ENCODE measurements around the gene MCOLN1. TPM values are rescaled to one million over a fixed set of nuclear protein-coding genes. Genes with fewer than 3 reads are reported as not detected.

MCOLN1 gene
- total and polyA plus RNA-seq, 2 of the 4 experiments (the other 2 are of a cell fraction): 3.4 to 19.6 TPM

DNA sequence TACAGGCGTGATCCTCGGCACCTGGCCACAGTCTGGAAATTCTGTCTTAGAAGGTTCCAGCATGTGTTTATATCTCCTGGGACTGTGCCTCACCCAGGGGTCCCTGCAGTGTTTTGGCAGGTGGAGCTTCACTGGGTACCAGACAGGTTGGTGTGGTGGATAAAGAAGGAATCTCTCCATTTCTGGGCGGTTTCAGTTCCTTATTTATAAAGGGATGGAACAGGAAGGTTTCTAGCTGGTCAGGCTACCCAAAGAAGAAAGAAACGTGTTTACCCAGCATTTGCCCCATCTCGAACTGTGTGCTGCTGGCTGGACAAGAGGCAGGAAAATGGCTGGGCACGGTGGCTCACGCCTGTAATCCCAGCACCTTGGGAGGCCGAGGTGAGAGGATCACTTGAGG, 22.9 kb downstream of the MCOLN1 start:
- no peak overlapping the region for H3K23ac ChIP-seq (ENCODE audit: low read depth, low read length)
- H3K9me1 ChIP-seq (ENCODE audit: insufficient read depth, low read length): no peaks in the 10 kb centered on the region
- no peak overlapping the region for H2AK9ac ChIP-seq (replicated peaks; ENCODE audit: low read depth, low read length, poor library complexity)
- H3K18ac ChIP-seq (ENCODE audit: low read depth, low read length): no peak overlapping the region
- H2BK20ac ChIP-seq (ENCODE audit: low read depth, low read length): no peak overlapping the region
- BruUV-seq (replicated peaks): no TSS peak
- H3K4me1 ChIP-seq (ENCODE audit: control insufficient read depth, insufficient read depth, low read length): no peaks in the 10 kb centered on the region
- no peak overlapping the region for H3K4me3 ChIP-seq (ENCODE audit: insufficient read depth, low read depth, low read length)
- 0 out of 4 replicates have a peak, but pooled peaks cover 0 to 3% of the 10 kb centered on the region in 2 experiments for H3K79me1 ChIP-seq (ENCODE audit: low read depth in 1 of 2, low read length in 2 of 2)
- H3K9me3 ChIP-seq (ENCODE audit: control insufficient read depth, insufficient read depth, low read length): no peaks in the 10 kb centered on the region
- H3K27me3 ChIP-seq (ENCODE audit: control insufficient read depth, insufficient read depth, low read length): no peaks in the 10 kb centered on the region
- no peak overlapping the region for H3K4ac ChIP-seq (ENCODE audit: low read depth, low read length)
- H4K20me1 ChIP-seq (ENCODE audit: insufficient read depth, low read length): no peaks in the 10 kb centered on the region
- H3K4me2 ChIP-seq (ENCODE audit: low read depth, low read length): no peak overlapping the region
- H3K9ac ChIP-seq (ENCODE audit: low read depth, low read length): no peak overlapping the region
- POLR2A ChIA-PET (ENCODE audit: unreplicated experiment): no interaction called here
- H2BK15ac ChIP-seq (ENCODE audit: low read depth, low read length): no peak overlapping the region
- CTCF ChIA-PET: interaction anchor here (1.3 kb wide), 1 partner anchor 13 kb away, joined by 3 read pairs; no protein-coding TSS in a partner anchor
- DNase-seq (no peak), ATAC-seq (ENCODE audit: low read depth) (no peak)
- no peak overlapping the region for H4K5ac ChIP-seq (ENCODE audit: low read depth, low read length)
- peaks cover 38% of the 10 kb centered on the region for H3K36me3 ChIP-seq (ENCODE audit: control insufficient read depth, insufficient read depth, low read length)
- in situ Hi-C loops (cut with MboI; ENCODE audit: low sequenced_read_pairs) (no loop called here), dilution Hi-C loops (cut with HindIII; ENCODE audit: low sequenced_read_pairs, unreplicated experiment) (no loop called here), intact Hi-C loops (cut with micrococcal nuclease) (no loop called here)
- H3K14ac ChIP-seq (replicated peaks; ENCODE audit: low read depth, low read length): no peak overlapping the region
- no peak overlapping the region for H2AFZ ChIP-seq (replicated peaks; ENCODE audit: low read length, poor library complexity)
- no peak overlapping the region for H3K56ac ChIP-seq (ENCODE audit: extremely low read depth, insufficient read depth, low read length)
- H4K8ac ChIP-seq (ENCODE audit: low read depth in 2 of 2, low read length in 2 of 2): no peak overlapping the region
- H2BK120ac ChIP-seq (ENCODE audit: low read depth, low read length): no peak overlapping the region
- H2BK5ac ChIP-seq (ENCODE audit: low read depth, low read length, poor library complexity, severe bottlenecking): no peak overlapping the region
- no peak overlapping the region for H4K91ac ChIP-seq (ENCODE audit: insufficient read depth, low read depth, low read length)
- no peak overlapping the region for H2AK5ac ChIP-seq (ENCODE audit: low read depth, low read length)
- no peak for TF ChIP-seq RFX5 (IDR thresholded peaks at IDR 0.05; ENCODE audit: low read depth, low read length)
- TF ChIP-seq, protein P1, sequence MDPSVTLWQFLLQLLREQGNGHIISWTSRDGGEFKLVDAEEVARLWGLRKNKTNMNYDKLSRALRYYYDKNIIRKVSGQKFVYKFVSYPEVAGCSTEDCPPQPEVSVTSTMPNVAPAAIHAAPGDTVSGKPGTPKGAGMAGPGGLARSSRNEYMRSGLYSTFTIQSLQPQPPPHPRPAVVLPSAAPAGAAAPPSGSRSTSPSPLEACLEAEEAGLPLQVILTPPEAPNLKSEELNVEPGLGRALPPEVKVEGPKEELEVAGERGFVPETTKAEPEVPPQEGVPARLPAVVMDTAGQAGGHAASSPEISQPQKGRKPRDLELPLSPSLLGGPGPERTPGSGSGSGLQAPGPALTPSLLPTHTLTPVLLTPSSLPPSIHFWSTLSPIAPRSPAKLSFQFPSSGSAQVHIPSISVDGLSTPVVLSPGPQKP (IDR thresholded peaks at IDR 0.05; ENCODE audit: borderline replicate concordance, low read depth, low read length): no peak
- no peak for TF ChIP-seq RCOR1 (IDR thresholded peaks at IDR 0.05; ENCODE audit: insufficient replicate concordance, low read length)
- TF ChIP-seq, protein P2, sequence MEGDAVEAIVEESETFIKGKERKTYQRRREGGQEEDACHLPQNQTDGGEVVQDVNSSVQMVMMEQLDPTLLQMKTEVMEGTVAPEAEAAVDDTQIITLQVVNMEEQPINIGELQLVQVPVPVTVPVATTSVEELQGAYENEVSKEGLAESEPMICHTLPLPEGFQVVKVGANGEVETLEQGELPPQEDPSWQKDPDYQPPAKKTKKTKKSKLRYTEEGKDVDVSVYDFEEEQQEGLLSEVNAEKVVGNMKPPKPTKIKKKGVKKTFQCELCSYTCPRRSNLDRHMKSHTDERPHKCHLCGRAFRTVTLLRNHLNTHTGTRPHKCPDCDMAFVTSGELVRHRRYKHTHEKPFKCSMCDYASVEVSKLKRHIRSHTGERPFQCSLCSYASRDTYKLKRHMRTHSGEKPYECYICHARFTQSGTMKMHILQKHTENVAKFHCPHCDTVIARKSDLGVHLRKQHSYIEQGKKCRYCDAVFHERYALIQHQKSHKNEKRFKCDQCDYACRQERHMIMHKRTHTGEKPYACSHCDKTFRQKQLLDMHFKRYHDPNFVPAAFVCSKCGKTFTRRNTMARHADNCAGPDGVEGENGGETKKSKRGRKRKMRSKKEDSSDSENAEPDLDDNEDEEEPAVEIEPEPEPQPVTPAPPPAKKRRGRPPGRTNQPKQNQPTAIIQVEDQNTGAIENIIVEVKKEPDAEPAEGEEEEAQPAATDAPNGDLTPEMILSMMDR (conservative IDR thresholded peaks at IDR 0.05; ENCODE audit: low read depth, low read length): no peak
- TF ChIP-seq, protein P3, sequence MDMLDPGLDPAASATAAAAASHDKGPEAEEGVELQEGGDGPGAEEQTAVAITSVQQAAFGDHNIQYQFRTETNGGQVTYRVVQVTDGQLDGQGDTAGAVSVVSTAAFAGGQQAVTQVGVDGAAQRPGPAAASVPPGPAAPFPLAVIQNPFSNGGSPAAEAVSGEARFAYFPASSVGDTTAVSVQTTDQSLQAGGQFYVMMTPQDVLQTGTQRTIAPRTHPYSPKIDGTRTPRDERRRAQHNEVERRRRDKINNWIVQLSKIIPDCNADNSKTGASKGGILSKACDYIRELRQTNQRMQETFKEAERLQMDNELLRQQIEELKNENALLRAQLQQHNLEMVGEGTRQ (IDR thresholded peaks at IDR 0.05; ENCODE audit: low read depth, low read length): no peak
- no peak for TF ChIP-seq FOS (IDR thresholded peaks at IDR 0.05; ENCODE audit: low read depth, low read length)
- TF ChIP-seq NFE2L2 (IDR thresholded peaks at IDR 0.05; ENCODE audit: low read depth, low read length): no peak
- no peak for TF ChIP-seq MAFK (IDR thresholded peaks at IDR 0.05; ENCODE audit: low read depth, low read length)
- TF ChIP-seq CHD1 (IDR thresholded peaks at IDR 0.05; ENCODE audit: low read depth, low read length): no peak
- TF ChIP-seq MXI1 (IDR thresholded peaks at IDR 0.05; ENCODE audit: borderline replicate concordance, low read depth, low read length): no peak
- no peak for TF ChIP-seq CEBPB (IDR thresholded peaks at IDR 0.05; ENCODE audit: low read depth, low read length)
- TF ChIP-seq RAD21 (IDR thresholded peaks at IDR 0.05; ENCODE audit: low read length): no peak
- H3K27ac ChIP-seq (ENCODE audit: insufficient read depth, low read length): no peak overlapping the region
- 91% methylated on average over 5 of the region's 8 CpGs; no CpG with 5 or more reads in 1 of the 2 experiments for WGBS, 2 experiments (ENCODE audit: extremely low coverage in 2 of 2, insufficient read length in 1 of 2)

Measured in IMR-90 (cell line).